Stimulated activated CD8-positive, alpha-beta memory T cell treated with anti-CD3 and anti-CD28 coated beads, Interleukin-12 subunit alpha, Interleukin-12 subunit beta, amount 100 ng/mL, for 24 hours (primary cell): Measurements from ENCODE around the gene STRA6.

ENCODE experiments used
- DNase-seq: peaks from one replicate; pipeline ENCODE4 v3.0.0-alpha.2; 2020; ENCODE audit errors: extremely low read depth

Gene STRA6, protein sequence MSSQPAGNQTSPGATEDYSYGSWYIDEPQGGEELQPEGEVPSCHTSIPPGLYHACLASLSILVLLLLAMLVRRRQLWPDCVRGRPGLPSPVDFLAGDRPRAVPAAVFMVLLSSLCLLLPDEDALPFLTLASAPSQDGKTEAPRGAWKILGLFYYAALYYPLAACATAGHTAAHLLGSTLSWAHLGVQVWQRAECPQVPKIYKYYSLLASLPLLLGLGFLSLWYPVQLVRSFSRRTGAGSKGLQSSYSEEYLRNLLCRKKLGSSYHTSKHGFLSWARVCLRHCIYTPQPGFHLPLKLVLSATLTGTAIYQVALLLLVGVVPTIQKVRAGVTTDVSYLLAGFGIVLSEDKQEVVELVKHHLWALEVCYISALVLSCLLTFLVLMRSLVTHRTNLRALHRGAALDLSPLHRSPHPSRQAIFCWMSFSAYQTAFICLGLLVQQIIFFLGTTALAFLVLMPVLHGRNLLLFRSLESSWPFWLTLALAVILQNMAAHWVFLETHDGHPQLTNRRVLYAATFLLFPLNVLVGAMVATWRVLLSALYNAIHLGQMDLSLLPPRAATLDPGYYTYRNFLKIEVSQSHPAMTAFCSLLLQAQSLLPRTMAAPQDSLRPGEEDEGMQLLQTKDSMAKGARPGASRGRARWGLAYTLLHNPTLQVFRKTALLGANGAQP

DNA sequence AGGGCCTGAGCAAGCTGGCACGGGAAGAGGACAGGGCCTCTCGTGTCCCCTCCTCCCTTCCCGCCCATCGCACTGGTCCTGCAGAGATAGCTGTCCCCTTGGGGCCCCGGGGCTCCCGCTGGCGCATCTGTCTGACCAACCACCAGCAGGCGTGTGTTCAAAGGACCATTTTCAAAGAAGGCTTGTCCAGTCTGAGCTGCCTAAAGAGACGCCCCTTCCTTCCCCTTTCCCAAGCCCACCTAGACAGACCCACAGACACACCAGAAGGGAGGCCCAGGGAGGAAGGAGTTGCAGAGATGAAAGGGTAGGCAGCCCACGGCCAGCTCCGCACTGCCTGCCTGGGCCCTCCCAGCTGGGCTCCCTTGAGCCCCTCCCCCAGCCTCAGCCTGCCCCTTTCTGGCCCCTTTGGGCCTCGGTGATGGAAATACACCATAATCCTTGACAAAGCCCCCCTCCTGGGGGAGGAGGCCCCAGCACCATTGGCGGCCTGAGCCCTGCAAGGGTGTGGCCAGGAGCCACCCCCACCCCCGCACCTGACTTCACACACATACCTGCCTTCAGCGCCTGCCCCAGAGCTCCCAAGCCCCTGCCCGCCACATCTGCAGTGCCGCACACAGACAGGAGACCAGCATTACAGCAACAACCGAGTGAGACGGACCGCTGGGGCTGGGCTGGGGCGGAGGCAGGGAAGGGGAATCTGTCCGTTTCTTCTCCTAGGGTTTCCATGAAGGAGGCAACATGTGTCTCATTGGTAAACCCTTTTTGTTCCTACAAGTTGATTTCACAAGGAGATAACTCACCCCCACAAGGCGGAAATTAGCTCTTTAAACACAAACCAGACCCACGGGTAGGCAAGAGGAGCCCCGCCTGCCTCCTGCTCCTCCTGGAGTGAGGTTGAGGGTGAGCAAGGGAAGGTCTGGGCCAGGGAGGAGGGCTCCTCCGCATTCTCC lies at the start of gene STRA6:
STRA6 (minus strand) TSS at position 336 of the 950 bp plus-strand sequence. CDS start 520 bp downstream, outside the sequence.
- no peak for DNase-seq

DNA sequence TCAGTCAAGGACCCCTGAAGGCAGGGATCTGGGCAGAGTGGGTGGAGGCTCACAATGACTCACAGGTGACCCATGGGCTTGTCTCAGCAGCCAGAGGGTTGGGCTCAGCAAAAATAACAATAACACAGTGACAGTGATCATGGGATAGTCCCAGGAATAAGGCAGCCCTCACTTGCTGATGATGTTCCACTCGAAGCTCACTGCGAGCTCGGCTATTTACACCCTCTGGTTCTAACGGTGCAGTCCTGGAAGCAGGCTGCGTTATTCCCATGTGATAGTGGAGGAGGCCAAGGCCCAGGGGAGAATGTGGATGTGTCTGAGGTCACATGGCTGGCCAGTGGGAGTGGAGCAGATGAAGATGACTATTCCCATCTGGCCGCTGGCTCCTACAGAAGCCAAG lies 49.7 kb upstream of the STRA6 start:
- no peak for DNase-seq

DNA sequence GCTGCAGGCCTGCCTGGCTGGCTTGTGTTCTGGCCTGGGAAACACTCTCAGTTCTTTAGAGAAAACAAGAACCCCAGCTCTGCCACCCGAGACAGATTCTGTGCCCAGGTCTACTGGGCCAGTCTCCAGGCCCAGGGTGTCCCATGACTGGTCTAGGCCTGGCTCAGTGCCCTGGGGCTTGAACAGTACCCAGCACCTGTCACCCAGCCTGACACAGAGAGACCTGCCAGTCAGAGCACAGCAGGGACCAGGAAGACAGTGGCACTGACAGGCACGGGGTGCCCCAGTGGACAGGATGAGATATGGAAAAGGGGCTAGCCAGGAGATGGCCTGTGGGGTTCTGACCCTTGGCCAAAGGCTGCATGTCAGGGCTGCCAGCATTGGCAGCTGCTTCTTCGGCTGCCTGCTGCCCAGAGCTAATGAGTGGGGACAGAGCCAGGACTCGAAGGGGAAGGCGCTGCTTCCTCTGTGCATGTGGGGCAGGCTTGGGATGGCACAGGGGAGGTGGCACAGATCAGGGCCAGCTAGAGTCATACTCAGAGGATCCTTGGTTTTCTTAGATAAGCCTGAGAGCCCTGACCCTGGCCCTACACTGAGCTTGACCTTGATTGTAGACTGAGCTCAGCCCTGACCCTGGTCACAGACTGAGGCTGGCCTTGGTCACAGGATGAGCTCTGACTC lies 48.7 kb upstream of the STRA6 start:
- DNase-seq, result no peak

DNA sequence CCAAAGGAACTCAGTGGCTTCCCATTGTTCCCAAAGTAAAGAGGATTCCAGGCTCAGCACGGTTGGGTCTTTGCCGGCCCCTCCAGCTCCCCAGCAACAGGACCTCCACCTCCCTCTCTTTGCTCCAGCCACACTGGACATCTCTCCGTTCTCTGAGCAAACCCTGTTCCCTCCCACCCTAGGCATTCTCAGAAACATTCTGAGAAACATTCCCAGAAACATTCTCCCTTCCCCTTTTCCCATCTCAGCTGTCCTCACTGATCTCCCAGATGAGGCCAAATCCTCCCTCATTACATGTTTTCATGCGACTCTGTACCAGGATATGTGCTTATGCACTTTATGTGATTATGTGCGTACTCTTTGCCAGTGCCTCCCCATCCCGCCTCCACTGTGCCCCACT lies 47.7 kb upstream of the STRA6 start:
- no peak for DNase-seq

DNA sequence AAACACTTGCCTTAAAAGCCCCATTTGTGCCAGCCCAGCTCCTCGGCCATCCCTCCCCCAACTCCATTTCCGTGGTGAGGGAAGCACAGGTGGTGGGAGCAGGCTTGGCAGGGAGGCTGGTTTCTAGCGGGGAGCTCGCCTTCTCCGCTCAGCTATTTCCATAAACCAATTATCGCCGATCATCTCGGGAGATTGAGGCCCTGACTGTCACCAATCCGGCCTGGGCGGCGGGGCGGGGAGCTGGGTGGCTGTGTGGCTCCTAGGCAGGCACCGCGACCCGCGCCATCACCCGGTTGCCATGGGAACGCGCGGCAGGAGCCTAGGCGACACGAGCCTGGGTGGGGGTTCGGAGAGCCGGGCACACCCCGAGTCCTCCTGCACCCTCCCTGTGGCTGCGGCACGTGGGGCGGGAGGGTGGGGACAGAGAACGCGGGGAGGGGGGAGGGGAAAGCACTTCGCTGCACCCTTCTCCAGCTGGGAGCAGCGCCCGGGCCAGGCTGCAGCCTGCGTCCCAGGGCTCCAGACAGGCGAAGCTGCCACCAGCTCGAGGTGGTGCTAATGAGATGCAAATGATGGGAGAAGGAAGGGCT lies 42.9 kb upstream of the STRA6 start:
- DNase-seq, result no peak

DNA sequence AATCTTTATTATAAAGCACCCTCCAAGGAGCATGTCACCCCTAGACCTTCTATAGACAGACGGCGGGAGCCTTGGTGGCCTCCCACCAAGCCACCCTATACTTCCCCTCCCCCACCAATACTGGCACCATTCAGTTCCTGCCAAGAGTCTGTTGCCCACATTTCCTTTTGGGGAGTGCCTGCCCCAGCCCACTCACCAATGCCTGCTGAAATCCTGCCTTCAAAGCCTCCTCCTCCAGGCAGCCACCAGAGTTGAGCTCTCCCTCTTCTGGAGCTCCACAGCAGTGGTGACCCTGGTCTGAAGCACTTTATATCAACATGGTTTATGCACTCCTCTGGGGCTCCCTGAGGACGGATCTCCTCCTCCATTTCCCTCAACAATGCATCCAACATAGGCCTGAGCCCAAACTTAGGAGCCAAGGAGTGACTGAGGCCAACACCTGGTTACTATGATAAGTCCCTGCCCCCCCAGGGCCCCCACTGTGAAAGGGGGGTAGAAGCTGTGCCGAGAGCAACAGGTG lies 42.3 kb upstream of the STRA6 start:
- DNase-seq, result no peak

DNA sequence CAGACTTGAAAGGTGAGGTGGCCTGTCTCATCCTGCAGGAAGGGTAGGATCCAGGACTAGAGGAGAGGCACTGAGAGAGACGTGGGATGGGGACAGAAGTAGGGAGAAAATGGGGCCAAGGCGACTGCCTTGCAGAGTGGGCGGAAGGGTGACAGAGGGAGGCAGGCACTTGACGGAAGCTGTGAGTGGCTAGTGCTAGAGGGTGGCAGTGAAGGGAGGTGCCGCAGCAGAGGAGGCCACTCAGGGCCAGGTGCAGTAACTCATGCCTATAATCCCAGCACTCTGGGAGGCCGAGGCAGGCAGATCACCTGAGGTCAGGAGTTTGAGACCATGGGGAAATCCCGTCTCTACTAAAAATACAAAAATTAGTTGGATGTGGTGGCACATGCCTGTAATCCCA lies 40.8 kb upstream of the STRA6 start:
- no peak for DNase-seq

DNA sequence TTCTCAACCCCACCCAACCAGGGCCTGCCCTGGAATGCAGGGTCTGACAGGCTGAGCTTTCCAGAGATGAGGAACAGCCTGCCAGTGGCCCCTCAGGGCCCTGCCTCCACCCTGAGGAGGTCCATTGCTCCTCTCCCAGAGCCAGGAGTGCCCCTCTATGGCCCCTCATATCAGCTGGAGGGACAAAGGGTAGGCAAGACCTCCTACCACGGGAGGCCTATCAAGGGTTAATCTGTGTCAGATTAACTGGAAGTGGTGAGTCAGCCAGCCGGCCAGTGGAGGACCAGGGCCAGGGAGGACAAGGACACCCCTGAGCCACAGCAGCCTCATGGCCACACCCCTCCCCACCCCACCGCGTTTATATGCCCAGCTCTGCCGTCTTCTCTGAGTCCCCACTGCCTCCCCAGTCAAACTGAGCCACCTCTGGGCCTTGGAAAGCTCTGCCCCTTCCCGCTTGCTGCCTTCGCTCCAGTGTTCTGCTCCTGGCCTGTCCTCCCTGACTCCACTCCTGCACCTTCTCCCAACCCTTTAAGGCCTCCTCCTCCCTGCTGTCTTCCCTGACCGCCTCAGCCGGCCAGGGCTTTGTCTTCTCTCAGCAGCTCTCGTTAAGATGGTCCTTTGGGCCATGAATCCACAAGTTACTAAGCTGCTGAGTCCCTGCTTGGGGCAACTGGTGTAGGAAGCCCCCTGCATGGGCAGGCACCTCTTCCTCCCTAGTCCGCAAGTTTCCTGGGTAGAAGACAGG lies 40.0 kb upstream of the STRA6 start:
- DNase-seq, result no peak

DNA sequence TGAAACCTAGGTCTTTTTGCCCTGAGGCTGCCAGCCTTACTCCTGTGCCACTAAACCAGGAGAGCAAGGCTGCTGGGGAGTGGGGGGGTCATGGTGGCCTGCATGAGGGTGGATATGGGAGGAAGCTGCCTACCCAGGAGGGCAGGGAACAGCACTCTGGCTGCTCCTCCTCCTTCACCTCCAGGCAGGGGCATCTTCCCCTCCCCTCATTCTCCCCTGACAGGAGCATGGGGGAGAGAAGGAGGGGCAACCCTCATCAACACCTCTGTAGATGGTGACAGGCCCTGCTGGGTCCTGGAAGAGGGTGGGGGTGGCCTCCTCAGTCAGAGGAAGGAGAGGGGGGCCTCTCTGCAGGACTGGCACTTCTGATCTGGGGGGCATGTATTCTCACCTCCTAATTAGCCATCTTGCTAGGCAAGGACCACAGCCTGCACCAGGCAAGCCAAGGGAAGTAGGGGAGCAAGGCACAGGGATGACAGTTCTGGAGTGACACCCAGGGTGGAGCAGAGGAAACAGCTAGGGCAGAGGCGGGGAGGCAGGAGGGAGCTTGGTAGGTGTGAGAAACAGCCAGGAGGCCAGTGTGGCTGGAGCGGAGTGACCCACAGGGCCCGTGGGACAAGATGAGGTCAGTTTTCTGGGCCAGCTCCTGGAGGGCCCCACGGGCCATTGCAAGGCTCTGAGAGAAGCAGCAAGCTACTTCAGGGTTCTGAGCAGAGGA lies 38.5 kb upstream of the STRA6 start:
- no peak for DNase-seq

DNA sequence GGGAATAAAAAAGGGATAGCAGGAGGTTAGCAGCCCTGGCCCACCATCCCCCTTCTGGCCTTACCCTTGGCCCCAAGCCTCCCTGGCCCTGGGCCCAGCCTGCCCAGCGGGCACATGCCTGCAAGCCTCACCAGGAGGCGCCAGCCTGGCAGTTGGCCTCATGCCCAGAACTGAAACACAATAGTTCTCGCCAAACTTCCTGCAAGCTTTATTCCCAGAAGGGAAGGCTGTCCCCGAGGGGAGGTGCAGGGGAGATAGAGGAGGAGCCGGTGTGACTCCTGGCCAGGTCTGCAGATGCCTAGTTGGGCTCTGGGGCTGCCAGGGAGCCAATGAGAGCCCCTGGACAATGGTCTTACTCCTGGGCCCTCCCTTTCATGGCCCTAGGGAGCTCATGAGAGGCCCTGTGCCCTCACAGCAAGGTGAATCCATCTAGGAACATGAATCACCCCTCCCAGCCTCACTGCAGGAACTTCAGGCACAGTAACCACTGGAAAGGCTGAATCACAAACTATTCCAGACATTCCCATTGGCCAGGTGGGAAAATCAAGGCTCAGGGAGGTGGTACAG lies 37.5 kb upstream of the STRA6 start:
- no peak for DNase-seq

DNA sequence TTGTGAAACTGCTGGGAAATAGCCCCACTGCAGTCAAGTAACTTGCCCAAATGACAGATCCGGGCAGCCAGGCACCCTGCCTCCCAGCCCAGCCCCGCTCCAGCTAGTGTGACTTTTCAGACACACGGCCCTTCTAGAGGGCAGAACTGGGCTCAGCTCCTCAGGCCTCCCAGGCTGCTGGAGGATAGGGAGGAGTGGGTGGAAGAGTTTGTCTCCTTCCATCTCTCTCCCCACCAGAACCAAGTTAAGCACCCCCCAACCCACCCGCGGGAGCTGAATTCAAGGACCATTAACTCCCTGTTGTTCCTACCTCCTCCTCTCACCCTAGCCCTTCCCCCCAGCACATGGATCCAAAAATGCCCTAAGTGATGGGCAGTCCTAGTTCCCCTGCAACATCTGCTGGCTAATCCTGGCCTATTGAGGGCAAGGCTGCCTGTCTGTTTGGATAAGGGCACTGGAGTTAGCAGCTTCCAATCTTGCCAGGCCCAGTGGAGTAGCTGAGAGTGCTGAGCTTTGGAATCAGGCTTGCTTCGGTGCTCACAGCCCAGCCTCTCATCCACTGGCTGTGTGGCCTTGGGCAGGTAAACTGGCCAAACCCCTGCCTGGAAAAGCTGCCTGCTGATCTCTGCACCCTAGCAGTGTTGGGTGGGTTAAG lies 36.6 kb upstream of the STRA6 start:
- DNase-seq, result no peak

DNA sequence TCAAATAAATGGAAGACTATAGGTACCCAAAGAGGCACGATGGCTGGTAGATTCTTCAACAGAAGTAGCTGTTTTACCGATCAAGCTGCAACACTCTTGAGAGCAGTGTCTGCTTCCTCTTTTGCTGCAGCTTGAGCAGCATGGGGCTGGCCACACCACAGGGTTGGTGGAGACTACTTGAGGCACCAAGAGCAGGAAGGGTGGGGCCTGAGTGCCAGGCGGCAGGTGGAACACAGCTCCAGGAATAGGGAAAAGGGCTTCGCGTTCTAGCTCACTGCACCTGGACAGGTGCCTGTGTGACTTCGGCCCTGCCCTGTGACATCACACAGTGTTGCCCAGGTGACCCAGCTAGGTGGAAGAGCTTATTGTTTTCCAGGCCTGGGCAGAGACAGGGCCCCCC lies 33.4 kb upstream of the STRA6 start, which contains the start of gene CCDC33:
CCDC33 (plus strand) TSS at position 365 of the 400 bp plus-strand sequence. CDS start 394 bp downstream, outside the sequence.
- no peak for DNase-seq

DNA sequence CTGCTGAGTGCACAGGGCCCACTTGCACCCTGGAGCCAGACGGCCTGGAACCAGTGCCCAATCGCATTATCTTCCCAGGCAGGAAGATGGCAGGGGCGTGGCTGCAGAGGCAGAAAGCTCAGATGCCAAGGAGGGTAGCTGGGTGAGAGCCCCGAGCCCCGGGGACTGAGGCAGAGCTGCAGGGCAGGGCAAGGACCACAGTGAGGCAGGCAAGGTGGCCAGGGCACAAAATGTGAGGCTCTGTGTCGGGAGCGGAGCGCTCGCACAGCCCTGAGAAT lies 31.9 kb upstream of the STRA6 start:
- DNase-seq, result no peak

DNA sequence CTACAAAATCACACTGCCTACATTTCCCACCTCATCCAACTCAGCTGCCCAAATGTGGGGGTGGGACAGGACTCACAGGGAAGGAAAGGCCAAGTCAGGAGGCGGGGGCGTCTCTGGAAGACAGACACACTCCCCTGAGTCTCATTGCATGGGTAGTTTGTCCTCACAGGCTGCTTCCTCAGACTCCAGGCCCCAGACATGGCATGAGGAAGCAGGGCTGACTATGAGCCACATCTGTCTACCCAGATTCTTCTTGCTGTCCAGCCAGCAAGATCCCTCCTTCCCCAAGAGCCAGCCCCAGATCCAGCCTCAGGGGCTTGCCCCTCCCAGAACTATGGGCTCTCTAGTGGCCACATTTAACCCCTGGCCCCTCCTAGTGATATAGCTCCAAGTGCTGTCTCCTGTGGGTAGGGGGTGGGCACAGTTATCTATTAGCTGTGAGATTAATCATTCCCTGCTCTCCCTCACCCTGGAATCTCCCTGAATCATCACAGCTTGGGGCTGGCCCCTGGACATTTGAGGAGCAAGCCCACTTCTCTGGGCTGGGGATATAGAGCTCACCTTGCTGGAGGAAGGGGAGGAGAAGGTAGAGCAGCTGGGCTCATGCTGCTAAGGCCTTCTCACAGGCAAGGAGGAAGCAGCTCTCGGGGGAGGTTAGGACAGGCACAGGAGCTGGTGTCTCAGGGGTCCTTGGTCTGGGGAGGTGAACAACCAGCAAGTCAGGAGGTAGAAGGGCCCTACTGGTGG lies 31.4 kb upstream of the STRA6 start:
- no peak for DNase-seq

DNA sequence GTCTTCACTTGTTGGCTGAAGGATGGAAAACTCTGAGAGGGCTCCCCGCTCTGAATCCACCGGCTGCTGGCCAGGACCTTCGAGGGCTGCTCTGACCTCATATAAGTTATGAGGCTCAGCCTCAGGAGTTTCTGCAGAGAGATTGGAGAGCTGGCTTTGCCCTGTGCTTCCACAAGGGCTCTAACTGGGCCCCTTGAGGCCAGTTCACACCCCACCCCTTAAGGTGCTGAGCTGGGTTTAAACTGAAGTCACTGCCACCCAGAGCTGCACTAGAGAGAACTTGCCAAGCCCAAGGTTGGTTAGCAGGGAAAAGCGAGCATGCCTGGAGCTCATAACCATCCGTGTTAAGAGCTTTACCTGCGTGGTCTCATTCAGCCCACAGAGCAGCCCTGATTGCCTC lies 30.8 kb upstream of the STRA6 start:
- no peak for DNase-seq

DNA sequence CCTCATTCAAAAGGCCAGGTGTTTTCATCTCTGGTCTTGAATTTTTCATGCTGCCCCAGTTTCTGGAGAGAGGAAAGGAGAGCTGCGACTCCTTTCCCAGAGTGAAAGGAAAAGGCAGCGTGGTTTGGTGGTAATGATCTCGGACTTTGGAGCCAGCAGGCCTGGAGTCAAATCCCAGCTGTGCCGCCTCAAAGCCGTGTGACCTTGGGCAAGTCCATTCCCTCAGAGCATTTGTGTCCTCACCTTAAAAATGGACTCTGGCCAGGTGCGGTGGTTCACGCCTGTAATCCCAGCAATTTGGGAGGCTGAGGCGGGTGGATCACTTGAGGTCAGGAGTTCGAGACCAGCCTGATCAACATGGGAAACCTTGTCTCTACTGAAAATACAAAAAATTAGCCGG lies 28.9 kb upstream of the STRA6 start:
- DNase-seq, result no peak

DNA sequence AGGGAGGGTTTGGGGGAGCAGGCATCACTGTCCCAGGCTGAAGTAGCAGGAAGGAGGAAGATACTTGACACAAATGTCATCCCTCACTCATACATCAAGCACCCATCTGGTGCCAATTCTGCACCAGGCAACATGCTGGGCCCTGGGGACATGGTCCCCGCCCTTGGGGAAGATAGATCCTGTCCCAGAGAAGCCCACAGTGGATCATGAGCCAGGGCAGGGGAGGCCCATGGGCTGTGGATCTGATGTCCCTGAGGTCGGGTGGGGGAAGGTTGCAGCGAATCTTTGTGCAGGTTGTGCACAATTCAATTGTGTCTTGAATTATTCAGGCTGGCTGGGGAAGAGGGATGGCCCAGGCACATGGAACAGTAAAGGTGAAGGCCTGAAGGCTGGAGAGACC lies 27.1 kb upstream of the STRA6 start:
- no peak for DNase-seq

DNA sequence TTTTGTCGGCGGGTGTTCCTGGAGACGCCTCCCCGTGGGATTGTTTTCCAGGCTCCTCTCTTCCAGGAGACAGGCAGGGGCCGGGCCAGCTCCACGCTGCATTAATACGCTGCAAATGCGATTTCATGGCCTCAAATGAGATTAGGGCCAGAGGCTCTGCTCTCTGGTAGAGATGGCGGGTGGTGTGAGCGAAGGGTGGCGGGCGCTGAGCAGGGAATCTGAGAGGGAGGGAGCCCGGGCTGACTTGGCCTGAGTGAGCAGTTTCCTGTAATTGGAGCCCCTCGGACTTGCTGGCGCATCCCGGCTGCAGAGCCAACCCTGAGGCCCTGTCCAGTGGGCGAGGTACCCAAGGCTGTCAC lies 26.1 kb upstream of the STRA6 start:
- no peak for DNase-seq
